ENCODE measurements around the gene MYH11.
"Not testable (repeated sequence)": the region's sequence is repeated elsewhere in the genome, so short reads cannot be mapped to it uniquely, and the experiment has no call there.

Gene MYH11

DNA sequence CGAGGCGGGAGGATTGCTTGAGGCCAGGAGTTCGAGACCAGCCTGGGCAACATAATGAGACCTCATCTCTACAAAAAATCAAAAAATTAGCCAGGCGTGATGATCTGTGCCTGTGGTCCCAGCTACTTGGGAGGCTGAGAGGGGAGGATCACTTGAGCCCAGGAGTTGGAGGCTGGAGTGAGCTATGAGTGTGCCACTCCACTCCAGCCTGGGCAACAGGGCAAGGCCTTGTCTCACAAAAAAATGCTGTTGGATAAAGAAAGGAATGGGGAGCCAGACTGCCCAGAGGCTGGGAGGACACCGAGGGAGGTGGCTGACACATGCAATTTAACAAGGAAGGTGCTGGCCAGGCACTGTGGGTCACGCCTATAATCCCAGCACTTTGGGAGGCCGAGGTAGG is 47.5 kb downstream of the MYH11 start:
- DNase-seq (ENCODE audit: low read depth): not testable (repeated sequence)

DNA sequence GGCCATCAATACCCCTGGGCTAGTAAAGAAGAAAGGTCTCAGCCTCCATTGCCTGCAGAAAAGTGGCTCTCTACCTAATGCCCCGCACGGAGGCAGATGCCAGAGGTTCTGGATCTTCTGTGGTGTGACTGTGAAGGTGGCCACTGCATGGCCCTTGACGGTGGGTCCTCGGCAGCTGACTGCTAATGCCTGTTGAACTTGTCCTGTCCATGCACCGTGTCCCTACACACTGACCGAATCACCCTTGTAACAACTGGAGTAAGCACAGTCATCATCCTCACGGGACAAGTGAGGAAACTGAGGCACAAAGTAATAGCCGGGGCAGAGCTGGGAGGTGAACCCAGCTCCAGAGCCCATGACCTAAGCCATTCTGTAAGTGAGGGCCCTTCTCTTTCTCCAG is 48.8 kb downstream of the MYH11 start:
- DNase-seq (ENCODE audit: low read depth): no peak

DNA sequence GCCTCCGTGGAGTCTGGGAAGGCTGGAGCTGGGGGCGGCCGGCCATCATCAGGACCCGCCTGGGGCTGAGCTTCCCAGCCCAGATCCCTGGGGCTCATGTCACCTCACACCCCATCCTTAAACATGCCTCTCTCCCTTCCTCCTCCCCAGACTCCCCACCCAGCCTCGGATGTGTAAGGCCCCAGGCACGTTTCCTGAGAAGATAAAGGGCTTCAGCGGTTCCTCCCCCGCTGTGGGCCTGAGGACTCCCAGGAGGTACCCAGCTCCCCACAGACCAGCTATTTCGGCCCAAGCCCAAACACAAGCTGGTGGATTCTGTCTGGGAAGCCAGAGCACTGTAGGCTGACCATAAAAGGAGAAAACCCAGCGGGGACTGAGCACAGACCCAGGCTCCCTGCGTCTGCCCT is 49.2 kb downstream of the MYH11 start:
- no peak for DNase-seq (ENCODE audit: low read depth)

DNA sequence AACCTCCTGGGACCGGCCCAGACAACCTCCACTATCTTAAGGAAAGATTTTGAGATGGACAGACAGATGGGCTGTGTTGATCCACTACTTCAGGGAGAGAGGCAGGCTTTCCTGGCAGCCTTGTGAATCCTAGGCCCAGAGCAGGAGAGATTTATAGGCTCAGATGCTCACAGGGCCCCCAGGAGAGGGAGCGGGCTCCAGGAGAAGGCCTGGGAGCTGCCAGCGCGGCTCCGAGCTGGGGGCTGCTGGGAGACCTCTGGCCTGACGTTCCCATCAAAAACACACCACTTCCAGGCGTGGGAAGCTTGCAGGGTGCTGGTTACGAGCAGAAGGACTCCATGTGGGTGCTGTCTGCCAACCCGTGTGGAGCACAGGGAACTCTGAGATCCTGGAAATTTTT is 53.2 kb downstream of the MYH11 start:
- DNase-seq (ENCODE audit: low read depth): no peak

DNA sequence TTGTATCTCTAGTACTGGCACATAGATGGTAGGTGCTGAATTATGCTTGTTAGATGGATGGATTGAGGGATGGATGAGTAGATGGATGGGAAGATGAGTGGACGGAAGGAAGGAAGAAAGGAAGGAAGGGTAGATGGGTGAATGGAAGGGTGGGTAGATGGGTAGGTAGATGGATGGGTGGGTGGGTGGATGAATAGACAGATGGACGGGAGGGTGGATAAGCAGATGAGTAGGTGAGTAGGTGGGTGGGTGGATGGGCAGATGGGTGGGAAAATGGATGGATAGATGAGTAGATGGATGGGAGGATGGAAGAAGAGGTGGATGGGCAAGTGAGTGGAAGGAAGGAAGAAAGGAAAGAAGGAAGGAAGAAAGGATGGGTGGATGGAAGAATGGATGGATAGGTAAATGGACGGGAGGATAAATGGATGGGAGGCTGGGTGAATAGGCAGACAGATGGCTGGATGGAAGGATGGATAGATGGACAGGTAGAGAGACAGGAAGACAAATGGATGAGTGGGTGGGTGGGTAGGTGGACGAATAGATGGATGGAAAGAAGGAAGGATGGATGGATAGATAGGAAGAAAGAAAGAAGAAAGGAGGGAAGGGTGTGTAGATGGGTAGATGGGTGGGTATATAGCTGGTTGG is 56.9 kb downstream of the MYH11 start:
- no peak for DNase-seq (ENCODE audit: low read depth)

DNA sequence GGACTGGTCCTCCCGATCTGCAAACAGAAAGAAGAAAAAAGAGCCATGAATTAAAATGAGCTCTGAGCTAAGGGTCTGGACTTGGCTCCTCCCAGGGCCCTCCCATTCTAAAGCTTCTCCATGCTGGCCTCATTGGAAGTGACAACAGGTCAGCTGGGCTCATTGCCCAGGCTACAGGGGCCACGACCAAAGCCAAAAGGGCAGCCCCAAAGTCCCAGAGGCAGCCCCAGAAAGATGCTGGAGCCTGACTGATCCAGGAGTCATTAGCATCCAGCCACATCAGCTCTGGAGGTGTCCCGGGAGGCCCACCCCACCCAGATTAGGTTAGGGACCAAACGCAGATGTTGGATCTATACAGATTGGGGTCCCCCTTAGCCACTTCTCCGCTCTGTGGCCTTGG is 58.2 kb downstream of the MYH11 start:
- no peak for DNase-seq (ENCODE audit: low read depth)

DNA sequence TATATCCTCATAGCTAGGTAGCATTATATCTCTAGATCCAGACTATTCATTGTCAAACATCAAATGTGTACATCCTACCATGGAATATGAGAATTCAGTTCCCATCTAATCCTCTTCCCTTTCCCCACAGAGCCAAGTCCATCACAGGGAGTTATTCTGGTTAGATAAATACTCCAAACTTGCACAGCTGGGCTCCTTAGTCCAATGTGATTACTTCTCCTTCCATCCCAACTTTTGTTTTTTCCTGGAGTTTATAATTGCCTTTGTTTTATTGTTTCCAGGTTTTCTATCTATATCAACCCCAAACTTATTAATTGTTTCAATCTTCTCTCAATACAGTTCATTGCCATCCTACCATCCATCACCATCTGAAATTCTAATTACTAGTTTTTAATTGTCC is 59.9 kb downstream of the MYH11 start:
- DNase-seq (ENCODE audit: low read depth): no peak

DNA sequence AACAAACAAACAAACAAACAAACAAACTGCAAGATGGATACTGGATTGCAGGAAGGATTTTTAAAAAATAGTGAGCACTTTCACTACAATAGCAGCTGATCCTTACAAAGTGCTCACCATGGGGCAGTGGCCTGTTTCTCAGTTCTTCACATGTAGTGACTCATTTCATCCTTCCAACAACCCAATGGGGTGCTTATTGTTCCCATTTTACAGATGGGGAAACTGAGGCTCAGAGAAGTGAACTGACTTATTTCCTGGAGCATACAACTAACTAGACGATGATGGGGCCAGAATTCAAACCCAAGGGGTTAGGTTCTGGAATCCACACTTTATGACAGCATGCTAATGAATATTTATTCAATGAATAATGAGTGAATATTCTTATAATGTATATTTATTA is 61.2 kb downstream of the MYH11 start:
- DNase-seq (ENCODE audit: low read depth): no peak

DNA sequence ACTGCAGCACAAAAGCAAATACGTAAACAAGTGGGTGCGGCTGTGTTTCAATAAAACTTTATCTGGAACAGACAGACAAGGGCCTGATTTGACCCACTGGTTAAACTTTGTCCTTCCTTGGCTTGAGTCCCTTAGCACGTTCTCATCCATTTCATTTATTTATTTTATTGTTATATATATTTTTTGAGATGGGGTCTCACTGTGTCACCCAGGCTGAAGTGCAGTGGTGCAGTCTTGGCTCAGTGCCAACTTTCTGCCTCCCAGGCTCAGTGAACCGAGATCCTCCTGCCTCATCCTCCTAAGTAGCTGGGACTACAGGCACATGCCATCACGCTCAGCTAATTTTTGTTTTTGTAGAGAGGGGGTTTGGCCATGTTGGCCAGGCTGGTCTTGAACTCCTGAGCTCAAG is 64.3 kb downstream of the MYH11 start:
- no peak for DNase-seq (ENCODE audit: low read depth)

DNA sequence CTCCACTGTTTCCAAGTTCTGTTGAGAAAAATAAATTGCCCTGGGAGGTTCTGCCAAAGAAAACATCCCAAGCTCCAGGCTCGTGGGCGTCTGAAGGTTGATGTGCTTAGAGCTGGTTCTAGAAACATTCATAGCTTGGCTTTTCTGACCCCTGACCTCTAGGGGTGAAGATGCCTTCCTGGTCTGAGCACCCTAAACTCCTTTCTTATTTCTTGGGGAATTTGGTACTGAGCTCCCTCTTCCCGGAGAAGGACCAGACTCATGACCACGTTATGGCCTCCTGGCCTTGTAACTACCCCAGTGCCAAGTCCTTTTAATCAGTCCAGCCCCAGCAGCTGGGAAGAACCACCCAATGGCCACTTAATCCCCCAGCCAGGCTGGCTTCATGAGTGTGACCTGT is 66.4 kb downstream of the MYH11 start:
- DNase-seq (ENCODE audit: low read depth): no peak

DNA sequence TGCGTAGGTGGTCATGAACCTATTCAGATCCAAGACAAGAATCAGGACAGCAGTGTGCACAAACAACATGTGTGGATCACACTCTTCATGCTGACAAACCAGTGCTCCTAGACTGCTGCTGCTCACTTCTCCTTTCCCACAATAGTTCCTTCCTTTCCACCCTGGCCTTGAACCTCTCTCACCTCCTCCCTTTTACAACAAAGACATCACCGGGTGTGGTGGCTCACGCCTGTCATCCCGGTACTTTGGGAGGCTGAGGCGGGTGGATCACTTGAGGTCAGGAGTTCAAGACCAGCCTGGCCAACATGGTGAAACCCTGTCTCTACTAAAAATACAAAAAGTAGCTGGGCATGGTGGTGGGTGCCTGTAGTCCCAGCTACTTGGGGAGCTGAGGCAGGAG is 67.0 kb downstream of the MYH11 start:
- DNase-seq (ENCODE audit: low read depth): not testable (repeated sequence)

DNA sequence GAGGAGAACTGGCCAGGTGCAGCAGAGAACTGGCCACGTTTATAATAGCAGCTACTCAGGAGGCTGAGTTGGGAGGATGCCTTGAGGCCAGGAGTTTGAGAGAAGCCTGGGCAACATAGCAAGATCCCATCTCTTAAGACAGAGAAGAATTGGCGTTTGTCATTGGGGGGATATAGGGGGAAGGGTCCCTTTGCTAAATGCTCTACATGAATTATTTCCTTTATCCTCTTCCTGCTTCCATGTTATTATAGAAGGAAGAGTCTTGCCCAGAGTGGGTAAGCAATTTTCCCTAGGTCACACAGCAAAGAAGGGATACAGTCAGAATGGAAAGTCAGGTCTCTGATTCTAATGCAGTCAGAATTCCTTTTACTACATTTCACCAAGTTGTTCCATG is 68.0 kb downstream of the MYH11 start:
- DNase-seq (ENCODE audit: low read depth): no peak

DNA sequence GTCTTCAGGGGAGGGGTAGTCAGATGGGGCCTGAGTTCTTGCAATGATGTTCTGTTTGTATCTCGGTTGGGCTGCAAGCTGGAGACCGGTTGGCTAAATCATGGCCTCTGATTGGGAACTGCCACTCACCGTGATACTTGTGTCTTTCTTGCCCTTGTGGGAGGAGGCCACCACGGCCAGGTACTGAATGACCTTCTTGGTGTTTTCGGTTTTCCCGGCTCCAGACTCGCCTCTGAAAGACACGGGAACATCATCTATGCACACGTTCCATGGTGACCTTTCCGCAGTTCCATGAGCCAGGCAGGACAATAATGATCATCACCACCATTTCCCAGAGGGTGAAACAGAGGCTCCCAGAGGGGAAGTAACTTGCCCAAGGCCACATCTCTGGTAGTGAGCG is 70.3 kb downstream of the MYH11 start:
- no peak for DNase-seq (ENCODE audit: low read depth)

DNA sequence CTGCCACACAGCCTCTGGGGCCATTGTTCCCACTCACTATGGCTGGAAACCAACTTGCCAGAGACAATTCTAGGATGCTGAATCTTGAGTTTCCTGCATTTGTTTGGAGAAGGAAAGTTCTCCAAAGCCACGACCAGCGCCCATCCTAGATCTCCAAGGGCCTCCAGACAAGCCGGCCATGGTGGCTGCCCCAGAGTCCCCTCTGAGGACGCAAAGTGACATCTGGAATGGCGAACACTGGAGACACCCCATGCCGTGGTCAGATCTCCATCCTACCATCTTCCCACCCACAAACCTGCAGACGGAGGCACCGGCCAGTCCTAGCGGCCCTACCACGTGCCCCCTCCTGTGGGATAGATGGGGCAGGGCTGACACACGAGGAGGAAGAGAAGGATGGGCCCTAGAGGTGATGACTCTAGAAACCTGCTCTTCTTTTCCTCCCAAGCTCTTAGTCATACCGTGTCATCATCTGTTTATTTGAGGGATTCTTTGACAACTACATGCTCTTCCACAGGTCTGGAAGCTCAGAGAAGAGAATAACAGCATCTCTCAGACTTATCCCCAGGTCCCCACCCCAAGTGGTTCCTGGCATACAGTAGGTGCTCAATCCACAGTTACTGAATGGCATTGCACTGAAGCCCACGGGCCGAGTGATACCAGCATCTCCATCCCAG is 71.3 kb downstream of the MYH11 start:
- DNase-seq (ENCODE audit: low read depth): no peak

DNA sequence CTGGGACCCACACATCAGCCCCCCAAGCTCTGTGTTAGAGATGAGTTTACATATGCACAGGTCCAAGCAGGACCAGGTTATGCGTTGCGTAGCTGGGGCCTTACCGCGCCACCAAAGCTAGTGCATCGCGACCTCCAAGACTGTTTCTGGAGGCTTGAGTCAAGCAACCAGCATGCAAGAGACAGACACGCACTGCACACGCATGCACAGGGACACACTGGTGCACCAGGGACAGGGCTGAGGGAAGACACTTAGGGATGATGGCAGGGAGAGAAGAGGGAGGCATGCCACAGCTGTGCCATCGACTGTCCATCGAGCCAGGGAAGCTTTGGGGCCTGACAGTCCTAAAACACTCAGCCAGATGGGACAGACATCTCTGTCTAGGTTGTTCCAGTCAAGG is 72.8 kb downstream of the MYH11 start:
- no peak for DNase-seq (ENCODE audit: low read depth)

DNA sequence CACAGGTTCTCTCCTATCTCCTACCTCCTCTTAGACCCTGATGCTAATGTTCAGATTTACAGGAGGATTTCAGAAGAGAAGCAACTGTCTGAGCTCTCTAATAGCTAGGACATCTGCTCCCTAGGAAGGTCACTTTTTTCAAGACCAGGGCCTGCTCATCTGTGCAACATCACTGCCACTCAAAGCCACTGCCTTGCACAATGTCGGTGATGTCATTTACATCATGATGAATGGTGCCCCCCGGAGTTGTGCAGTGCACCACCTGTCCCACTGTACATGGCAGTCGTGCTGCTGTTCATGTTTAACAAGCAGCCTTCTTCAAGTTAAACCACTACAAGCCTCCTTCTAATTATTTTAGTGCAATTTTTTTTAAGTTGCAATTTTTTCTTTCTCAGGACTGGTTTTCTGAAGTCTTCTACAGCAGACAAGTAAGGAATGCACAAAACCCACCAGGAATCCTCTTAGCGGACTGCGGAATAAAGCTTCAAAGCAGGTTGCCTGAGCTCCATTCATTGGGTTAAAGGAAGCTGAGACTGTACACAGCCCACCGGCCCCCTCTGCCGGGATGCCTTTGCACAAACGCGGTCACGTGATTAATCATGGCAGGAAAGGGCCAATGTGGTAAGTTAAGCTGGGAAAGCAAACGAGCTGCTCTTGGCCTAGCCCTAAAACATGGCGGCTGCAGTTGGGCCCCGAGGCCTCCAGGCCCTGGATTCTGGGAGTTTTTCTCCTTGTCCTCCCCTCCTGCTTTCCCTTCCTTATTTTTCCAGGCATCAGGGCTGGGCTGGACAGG is 74.1 kb downstream of the MYH11 start:
- no peak for DNase-seq (ENCODE audit: low read depth)

DNA sequence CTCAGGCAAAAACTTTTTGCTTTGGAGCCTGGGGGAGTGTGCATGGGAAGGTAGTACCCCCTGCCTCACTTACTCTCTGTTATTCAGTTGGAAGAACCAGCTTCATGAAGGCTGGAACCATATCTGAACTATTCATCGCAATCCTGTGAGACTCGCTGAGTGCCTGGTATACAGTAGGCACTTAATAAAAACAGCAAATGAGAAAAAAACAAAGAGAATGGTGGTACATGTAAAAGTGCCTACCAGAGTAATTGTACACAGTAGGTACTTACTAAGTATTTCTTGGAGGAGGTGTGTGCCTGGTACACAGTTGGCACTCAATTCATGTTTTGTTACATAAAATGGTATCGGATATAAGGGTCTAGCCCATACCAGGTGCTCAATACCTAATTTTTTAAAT is 75.2 kb downstream of the MYH11 start:
- no peak for DNase-seq (ENCODE audit: low read depth)

DNA sequence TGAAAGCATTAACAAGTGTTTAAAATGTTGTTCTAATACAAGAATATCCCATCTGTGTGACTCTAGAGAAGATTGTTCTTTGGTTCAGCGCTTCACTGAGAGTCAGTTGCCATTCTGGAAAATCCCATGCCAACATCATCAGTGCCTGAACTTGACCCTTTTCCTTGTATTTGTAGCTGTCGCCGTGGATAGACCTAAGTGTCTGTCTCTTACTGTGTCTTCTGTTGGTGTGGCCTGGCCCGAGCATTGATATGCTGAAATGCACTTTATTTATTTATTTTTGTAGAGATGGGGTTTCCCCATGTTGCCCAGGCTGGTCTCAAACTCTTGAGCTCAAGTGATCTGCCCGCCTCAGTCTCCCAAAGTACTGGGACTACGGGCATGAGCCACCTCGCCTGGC is 76.0 kb downstream of the MYH11 start:
- no peak for DNase-seq (ENCODE audit: low read depth)

DNA sequence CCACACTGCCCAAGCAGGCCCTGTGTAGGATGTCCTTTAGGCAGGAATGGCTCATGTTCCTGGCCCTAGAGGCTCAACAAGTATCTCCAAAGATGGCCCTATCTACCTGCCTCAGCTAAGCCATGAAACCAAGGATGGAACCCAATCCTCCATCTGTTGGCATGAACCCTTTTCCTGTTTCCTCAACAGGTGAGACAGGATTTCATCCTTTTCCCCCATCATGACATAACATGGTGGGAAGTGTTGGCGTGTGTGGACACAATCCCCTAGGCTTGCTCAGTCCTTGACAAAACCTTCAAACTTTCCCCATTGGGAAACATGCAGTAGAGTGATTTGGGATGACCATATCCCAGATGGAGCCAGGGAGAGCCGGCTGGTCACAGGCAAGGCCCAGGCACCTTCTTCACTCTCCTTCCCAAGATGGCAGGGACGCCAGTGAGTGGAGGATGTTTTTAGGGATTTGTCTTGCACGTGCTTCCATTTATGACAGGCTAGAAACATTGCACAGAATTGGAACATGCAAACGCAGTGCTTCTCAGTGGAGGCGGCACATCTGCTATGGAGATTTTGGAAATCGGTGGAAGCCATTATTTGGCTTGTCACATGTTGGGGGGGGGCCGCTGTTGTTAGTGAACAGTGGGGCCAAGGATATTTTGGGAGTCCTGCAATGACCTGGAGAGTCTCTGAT is 77.0 kb downstream of the MYH11 start:
- DNase-seq (ENCODE audit: low read depth): no peak

DNA sequence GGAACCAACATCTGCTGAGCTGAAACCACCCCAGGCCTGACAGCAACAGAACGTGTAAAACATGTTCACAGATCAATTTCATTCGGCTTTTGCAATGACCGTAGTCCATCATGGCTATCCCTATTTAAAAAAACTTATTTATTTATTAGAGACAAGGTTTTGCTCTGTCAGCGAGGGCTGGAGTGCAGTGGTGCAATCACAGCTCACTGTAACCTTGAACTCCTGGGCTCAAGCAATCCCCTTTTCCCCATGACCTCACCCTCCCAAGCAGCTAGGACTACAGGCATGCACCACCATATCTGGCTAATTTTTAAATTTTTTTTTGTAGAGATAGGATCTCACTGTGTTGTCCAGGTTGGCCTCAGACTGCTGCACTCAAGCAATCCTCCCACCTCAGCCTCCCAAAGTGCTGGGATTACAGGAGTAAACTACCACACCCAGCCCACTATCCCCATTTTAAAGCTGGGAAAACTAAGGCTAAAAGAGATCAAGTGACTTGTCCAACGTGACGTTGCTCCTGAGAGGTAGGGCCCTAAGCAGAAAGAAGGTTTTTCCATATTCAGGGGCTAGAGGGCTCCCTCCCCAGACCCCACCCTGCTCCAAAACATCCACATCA is 77.7 kb downstream of the MYH11 start:
- no peak for DNase-seq (ENCODE audit: low read depth)

DNA sequence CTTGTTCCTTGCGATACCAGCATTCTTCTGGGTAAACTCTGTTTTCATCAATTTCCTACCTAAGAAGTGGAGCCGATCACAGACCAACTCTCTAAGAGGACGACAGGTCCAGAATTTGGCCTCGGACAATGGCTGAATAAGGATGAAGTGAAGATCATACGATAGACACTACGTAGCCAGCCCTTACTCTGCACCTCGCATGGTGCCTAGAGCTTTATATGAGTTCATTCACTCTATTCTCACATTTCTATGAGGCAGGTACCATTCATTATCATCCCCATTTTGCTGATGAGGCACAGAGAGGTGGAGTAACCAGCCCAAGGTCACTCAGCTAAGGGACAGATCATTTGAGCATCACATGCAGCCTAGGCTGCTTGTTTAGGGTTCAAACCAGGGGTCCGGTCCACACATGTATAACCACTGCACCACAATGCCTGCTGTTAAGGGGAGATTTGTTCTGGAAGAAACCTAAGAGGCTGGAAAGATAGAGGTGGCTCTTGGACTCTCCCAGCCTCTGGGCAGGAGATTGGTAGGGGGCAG is 78.6 kb downstream of the MYH11 start:
- DNase-seq (ENCODE audit: low read depth): no peak

Data from GM04504 (cell line).